ENCODE measurements around the gene AMACR.
"Not testable (repeated sequence)": the region's sequence is repeated elsewhere in the genome, so short reads cannot be mapped to it uniquely, and the experiment has no call there.

Gene AMACR

DNA sequence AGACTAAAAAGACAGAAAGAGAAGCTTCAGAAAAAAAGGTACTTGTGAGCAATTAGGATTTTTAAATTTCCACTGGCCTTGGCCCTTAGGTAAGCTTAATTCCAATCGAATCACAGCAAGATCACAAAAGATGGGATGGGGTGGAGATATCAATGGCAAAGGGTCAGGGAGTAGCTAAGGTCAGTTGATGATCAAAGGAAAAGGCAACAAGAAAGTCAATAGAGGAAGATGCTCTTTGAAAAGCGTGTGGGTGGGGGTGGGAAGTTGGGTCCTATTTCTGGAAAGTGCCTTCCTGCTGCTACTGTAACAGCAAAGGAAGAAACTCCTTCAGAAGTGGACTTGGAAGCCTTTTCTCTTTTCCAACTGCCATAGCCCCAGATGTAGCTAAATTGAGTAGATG lies 27.9 kb upstream of the AMACR start:
- no peak for DNase-seq

DNA sequence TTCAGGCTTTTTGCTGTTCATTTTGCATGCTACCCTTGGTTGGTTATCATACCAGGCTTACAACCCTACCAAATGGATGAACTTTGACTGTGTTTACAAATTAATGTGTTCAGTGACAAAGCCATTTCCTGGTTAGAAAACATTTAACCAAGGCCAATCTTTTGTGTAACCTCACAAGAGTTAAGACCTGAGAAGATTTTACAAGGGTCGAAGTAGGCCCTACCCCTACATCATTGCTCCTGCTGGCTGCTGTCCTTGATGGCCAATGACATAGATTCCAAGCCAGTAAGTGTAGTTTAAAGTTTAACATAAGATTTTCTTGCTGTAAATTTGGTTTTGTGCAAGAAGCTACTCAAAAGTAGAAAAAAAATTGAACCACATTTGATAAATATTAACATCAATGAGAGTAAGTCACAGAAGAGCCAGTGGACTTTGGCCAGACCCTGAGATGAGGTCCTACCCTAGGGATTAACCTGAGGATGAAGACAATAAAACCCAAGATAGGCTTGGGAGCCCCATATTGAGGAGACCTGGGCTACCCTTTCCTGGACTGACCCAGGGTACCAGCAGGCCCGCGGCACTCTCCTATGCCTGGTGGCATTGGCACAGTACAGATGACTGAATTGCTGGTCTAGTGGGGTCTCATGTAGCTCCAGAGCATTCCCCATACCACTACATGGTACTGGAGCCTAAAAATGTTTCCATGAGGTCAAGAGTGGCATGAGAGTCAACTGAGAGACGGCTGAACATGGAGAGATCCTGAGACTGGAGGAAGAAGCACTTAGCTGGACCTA lies 26.9 kb upstream of the AMACR start:
- no peak for DNase-seq

DNA sequence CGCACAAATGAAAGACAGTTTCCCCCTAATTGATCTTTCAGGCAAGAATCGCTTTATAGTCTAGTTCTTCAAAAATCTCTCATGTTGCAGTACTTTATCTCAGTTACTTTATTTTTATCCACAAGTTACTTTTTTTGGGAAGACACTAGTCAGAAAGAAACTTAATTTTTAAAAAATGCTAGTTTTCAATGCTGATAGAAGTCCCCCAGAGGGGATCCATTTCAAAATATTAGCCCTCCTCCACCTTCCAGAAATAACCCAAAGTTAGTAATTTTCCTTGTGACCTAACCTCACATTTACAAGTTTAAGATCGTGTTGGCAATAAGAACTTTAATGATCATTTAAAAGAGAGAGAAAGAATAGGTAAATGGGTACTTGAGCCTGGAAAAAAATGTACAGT lies 24.1 kb upstream of the AMACR start:
- DNase-seq: no peak

DNA sequence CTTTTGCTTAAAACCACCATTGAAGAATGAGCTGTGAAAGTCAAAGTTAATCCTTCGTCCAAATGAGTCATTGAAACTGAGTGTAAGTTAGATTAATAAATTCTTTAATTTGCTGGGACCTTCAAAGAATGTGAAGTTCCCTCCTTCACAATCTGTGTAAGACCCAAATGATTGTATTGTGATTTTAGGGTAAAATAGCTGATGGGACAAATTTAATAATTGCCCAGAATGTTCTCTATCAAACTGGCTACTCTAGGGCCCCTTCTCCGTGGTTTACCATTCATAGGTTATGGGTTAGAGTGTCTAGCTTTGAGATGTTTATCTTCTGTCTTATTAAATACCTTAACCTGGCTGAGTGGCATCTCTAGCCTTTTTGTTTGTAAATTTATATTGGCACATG lies 23.3 kb upstream of the AMACR start:
- DNase-seq: no peak

- not testable (repeated sequence) for DNase-seq
Measured at GRCh38 chr5:34030585-34030984, 22.7 kb upstream of the AMACR start.

- no peak for DNase-seq
Measured at GRCh38 chr5:34030048-34030447, 22.2 kb upstream of the AMACR start.

DNA sequence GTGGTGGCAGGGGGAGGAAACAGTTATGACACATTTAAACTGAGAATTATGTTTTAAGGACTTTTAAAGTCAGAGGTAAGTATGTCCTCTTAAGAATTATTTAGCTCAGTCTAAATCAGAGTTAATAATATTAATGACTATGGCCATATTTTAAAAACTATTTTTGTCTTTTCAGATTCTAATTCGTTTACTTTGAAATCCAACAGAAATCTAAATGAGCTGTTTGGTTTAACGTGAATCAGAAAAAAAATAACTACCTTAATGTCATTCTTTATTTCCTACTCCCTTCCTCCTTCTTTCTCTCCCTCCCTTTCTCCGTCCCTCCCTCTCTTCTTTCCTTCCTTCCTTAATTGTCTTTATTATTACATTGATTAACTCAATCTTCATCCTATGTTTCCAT lies 20.5 kb upstream of the AMACR start:
- no peak for DNase-seq

GRCh38 chr5:34026089-34026761 lies 18.4 kb upstream of the AMACR start:
- no peak for DNase-seq

DNA sequence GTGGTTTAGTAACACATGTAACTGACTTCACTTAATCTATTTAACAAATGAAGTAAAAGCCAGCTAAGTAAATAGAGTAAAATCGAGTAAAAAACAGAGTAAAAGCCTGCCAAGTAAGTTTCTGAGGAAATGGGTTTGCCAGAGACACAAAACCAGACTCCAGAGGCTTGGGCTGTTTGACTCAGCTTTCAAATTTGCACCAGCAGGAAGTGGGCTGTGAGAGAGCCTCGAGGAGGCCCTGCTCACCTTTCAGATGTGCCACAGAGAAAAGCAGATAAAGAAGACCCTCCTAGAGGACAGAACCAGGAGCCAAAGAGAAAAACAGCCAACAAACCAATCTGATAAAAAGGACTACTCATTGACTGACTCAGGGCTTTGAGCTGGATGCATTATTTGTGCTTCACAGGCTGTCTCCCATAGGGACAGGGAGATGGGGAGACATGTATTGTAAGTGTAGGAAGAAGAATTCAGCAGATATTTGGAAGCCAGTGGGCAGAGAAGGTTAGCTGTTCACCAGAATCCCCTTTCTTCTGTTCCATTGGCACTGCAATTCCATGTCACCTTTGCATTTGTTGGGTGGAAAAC lies 14.4 kb upstream of the AMACR start:
- no peak for DNase-seq

DNA sequence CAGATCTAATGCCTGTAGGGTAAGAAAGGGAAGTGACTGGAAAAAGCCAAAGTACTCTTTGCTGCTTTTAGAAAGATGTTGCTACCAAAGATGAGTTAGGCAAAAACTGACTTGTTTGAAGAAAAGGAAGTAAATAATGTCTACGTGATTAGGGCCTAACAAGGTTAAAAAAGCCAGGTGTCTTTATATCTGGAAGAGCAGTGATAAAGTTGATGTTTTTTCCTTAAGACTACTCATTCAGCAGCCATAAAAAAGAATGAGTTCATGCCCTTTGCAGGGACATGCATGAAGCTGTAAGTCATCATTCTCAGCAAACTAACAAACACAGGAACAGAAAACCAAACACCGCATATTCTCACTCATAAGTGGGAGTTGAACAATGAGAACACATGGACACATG lies 13.5 kb upstream of the AMACR start:
- DNase-seq: no peak

- no peak for DNase-seq
Measured at GRCh38 chr5:34020726-34021125, 12.9 kb upstream of the AMACR start.

GRCh38 chr5:34017254-34017653 lies 9.4 kb upstream of the AMACR start:
- no peak for DNase-seq

DNA sequence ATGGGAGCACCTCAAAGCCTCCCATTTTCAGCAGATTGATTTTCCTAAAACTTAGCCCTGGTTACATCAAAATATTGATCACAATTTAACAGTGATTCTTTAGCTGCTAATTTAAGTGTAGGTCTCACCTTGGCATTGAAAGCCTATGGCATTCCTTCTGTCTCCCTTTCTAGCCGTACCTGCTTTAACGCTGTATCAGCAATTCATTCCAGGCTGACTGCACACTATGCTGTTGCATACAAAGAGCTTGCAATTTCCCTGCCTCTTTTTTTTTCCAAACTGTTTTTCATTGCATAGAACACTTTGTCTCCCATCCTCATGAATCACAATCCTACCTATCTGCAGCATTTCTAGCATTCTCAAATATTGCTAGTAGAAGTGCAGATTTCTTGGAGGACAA lies 8.9 kb upstream of the AMACR start:
- DNase-seq: no peak

DNA sequence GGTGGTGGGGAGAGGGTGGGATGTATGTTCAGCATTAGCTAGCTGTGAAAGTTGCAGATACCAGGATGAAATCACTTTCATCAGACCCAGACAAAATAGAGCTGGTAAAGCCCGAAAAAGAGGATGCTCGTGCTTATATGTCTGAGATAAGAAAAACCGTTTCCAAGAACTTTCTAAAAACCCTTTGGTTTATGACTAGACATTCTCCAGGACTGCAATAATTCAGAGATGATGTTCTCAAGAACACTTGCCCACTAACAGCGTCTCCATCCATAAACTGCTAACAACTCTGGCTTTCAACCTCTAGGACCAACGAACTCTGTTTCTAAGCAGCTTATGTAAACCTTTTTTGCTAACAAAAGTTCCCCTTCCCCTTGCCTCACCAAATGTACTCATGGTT lies 8.4 kb upstream of the AMACR start:
- DNase-seq: no peak

- DNase-seq: no peak
Measured at GRCh38 chr5:34015120-34015822, 7.4 kb upstream of the AMACR start.

- no peak for DNase-seq
Measured at GRCh38 chr5:34014626-34015025, 6.8 kb upstream of the AMACR start.

- no peak for DNase-seq
Measured at GRCh38 chr5:34013547-34013946, 5.7 kb upstream of the AMACR start.

- DNase-seq: no peak
Measured at GRCh38 chr5:34012791-34013190, 4.9 kb upstream of the AMACR start.

DNA sequence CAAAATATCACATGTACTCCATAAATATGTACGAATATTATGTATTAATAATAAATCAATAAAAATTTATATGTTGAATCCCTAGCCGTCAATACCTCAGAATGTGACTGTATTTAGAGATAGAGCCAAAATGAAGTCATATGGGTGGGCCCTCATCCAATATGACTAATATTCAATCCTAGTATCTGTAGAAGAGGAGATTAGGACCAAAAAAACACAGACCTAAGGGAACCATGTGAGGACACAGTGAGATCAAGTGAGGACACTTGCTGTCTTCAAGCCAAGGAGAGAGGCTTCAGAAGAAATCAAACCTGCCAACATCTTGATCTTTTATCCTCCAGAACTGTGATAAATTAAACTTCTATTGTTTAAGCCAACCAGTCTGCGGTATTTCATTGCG lies 3.7 kb upstream of the AMACR start:
- DNase-seq: no peak

DNA sequence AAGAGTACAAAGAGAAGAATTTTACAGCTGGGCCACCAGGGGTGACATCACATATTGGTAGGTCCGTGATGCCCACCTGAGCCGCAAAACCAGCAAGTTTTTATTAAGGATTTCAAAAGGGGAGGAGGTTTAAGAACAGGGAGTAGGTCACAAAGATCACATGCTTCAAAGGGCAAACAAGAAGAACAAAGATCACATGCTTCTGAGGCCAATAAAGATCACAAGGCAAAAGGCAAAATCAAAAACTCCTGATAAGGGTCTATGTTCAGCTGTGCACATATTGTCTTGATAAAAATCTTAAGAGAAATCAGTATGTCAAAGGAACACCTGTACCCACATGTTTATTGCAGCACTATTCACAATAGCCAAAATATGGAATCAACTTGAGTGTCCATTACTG lies 2.3 kb upstream of the AMACR start:
- DNase-seq: not testable (repeated sequence)

DNA sequence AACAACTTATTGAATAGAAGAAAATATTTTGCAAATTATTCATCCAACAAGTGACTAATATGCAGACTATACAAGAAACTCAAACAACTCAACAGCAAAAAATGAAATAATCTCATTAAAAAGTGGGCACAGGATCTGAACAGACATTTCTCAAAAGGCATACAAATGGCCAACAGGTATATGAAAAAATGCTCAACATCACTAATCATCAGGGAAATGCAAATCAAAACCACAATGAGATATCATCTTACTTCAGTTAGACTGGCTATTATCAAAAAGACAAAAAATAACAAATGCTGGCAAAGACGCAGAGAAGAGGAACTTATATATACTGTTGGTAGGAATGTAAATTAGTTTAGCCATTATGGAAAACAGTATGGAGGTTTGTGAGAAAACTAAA lies 1.8 kb upstream of the AMACR start:
- no peak for DNase-seq

DNA sequence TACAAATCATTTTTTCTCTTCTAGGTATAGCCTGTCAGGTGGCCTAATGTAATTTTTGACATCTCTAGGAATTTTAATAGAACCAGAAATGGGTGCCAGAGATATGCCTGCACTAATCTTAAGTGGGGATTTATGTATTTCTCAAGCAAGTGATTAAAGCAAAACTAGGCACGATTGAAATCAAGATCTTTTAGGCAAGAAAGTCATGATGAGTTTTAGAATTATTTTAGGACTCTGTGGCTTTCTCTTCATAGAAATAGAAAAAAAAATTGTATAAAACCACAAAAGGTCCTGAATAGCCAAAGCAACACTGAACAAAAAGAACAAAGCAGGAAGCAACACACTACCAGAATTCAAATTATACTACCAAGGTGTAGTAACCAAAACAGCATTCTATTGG lies 952 bp upstream of the AMACR start:
- no peak for DNase-seq

DNA sequence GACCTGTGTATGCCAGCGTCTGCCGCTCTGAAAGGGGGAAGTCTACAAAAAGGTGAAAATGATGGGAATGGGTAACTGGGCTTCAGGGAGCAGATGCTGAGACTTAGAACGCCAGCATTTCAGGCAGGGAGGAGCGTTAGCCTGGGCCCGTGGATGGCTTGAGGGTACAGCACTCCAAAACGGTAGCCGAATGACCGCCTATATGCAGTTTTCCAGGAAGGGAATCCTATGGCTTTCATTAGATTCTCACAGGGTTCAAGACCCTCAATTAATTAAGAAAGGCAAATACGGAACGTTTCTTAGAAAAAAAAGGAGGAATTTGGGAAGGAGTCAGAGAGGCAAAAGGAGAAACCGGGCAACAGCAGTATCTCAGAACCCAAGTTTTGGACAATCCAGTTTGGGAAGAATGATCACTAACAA lies 639 bp downstream of the AMACR start:
- DNase-seq: no peak

DNA sequence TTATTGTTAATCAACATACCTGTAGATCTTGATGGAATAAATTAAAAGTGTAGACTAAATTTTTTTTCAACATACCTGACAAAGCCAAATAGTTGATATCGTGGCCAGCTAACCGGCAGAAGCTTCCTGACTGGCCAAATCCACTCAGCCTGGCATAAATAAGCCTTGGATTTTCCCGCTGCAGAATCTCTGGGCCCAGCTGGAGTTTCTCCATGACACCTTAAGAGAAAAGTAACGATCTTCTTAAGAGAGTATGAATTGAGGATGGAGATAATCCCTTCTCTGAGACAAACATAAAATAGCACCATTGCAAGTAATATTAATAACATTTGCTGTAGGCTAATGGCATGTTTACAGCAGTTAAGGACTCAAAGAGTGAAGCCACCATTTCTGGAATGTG lies 2.2 kb downstream of the AMACR start:
- DNase-seq: no peak
